A673 (cell line): ENCODE results near the gene GRIFIN. TPM values are rescaled to one million over a fixed set of nuclear protein-coding genes. Genes with fewer than 3 reads are reported as not detected.
A peak's percentile ranks its signal among the peaks of the same experiment; 100 is the strongest.
"Not testable (repeated sequence)": the region's sequence is repeated elsewhere in the genome, so short reads cannot be mapped to it uniquely, and the experiment has no call there.

Experiments used
- BruUV-seq: library from RNA; stranded (reverse); fragments of 400-500 nt; replicated peaks from 2 replicates; lab custom pipeline; 2021; lab: Mats Ljungman, UMichigan
- CTCF ChIA-PET: fragments of 300-600 bp; sonication (Branson Sonifier 250); formaldehyde crosslinking; loops from one replicate; lab custom pipeline; 2022; ENCODE audit warnings: antibody characterized with exemption; lab: Charles Lee
- POLR2A ChIA-PET: fragments of 300-600 bp; sonication (Branson Sonifier 250); formaldehyde crosslinking; loops from one replicate; lab custom pipeline; 2022; ENCODE audit warnings: antibody characterized with exemption; ENCODE audit not compliant: low non-redundant PET; lab: Charles Lee
- DNase-seq: peaks from one replicate; pipeline ENCODE4 v3.0.0-alpha.2; 2015; ENCODE audit warnings: low spot score
- H3K27ac ChIP-seq: fragments of 200-600 bp; sonication (generic); 2 replicates; pipeline ENCODE4 v1.5.1; 2016; ENCODE audit warnings: mixed run types, low read depth, mild to moderate bottlenecking, mixed read lengths, antibody characterized with exemption, low read length; ENCODE audit not compliant: poor library complexity, severe bottlenecking
- H3K27me3 ChIP-seq: fragments of 200-600 bp; sonication (generic); replicated peaks from 2 replicates; pipeline ENCODE4 v1.6.1; 2017; ENCODE audit warnings: mixed run types, low read depth, mild to moderate bottlenecking, mixed read lengths, antibody characterized with exemption, low read length; ENCODE audit not compliant: insufficient read depth, poor library complexity
- H3K36me3 ChIP-seq: fragments of 200-600 bp; sonication (generic); 2 replicates; pipeline ENCODE4 v1.6.1; 2016; ENCODE audit warnings: mixed run types, mild to moderate bottlenecking, mixed read lengths, antibody characterized with exemption, low read length; ENCODE audit not compliant: insufficient read depth, poor library complexity, severe bottlenecking
- H3K4me1 ChIP-seq: fragments of 200-600 bp; sonication (generic); 2 replicates; pipeline ENCODE4 v1.6.1; 2017; ENCODE audit warnings: mixed run types, mild to moderate bottlenecking, mixed read lengths, antibody characterized with exemption, low read length; ENCODE audit not compliant: insufficient read depth, poor library complexity, severe bottlenecking
- H3K4me3 ChIP-seq: fragments of 200-600 bp; sonication (generic); 2 replicates; pipeline ENCODE4 v1.5.1; 2016; ENCODE audit warnings: low read depth, mixed run types, mild to moderate bottlenecking, mixed read lengths, low read length; ENCODE audit not compliant: poor library complexity, severe bottlenecking
- H3K9me3 ChIP-seq: fragments of 200-600 bp; sonication (generic); 2 replicates; pipeline ENCODE4 v1.6.1; 2016; ENCODE audit warnings: mixed run types, low read depth, mild to moderate bottlenecking, mixed read lengths, antibody characterized with exemption, low read length; ENCODE audit not compliant: poor library complexity, severe bottlenecking
- EZH2 ChIP-seq: fragments of 200-600 bp; sonication (generic); IDR thresholded peaks from 2 replicates; pipeline ENCODE4 v1.6.1; 2017; ENCODE audit warnings: borderline replicate concordance, low read depth, mild to moderate bottlenecking, mixed read lengths, antibody characterized with exemption, low read length; ENCODE audit not compliant: poor library complexity, severe bottlenecking
- intact Hi-C: fragments of 100-400 bp; cut with micrococcal nuclease; formaldehyde crosslinking; loops from one replicate; pipeline ENCODE4 v1.10.0; 2022; ENCODE audit not compliant: unreplicated experiment
- total RNA-seq: library from RNA; stranded (reverse); gene quantifications from 2 replicates; pipeline ENCODE4 v1.2.3, GENCODE V29; 2021
- TF ChIP-seq, protein P1 (sequence below): fragments of 300-800, 200-600 bp; sonication (generic); conservative IDR thresholded peaks from 2 replicates; pipeline ENCODE4 v1.5.1; 2017; ENCODE audit warnings: low read depth, mild to moderate bottlenecking, antibody characterized with exemption, low read length, moderate library complexity, mixed read lengths

The GRIFIN gene
- total RNA-seq, 1 experiment from 2014 or later: not detected

- Histone ChIP-seq H3K4me3 (no peak overlapping the region), H3K36me3 (no peaks in the 10 kb centered on the region), H3K27me3 (no peaks in the 10 kb centered on the region), H3K4me1 (peaks cover 10% of the 10 kb centered on the region), H3K27ac (peak overlapping the region; percentile 82), H3K9me3 (no peaks in the 10 kb centered on the region)
- TF ChIP-seq, protein P1, sequence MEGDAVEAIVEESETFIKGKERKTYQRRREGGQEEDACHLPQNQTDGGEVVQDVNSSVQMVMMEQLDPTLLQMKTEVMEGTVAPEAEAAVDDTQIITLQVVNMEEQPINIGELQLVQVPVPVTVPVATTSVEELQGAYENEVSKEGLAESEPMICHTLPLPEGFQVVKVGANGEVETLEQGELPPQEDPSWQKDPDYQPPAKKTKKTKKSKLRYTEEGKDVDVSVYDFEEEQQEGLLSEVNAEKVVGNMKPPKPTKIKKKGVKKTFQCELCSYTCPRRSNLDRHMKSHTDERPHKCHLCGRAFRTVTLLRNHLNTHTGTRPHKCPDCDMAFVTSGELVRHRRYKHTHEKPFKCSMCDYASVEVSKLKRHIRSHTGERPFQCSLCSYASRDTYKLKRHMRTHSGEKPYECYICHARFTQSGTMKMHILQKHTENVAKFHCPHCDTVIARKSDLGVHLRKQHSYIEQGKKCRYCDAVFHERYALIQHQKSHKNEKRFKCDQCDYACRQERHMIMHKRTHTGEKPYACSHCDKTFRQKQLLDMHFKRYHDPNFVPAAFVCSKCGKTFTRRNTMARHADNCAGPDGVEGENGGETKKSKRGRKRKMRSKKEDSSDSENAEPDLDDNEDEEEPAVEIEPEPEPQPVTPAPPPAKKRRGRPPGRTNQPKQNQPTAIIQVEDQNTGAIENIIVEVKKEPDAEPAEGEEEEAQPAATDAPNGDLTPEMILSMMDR: no peak
- no peak for TF ChIP-seq EZH2
- intact Hi-C loops: no loop called here
- BruUV-seq: no TSS peak
- DNase-seq: peak; percentile 93
- ChIA-PET CTCF (no interaction called here), POLR2A (interaction anchor here (0.6 kb wide), 1 partner anchor 1081 kb away, joined by 3 read pairs; no protein-coding TSS in a partner anchor)
These were observed 4.8 kb downstream of the GRIFIN start for GRCh38 chr7:2471396-2471795.

GRCh38 chr7:2471022-2471329, 5.2 kb downstream of the GRIFIN start:
- POLR2A ChIA-PET: interaction anchor here (0.6 kb wide), 2 partner anchors 136 to 1081 kb away, joined by 3 read pairs; no protein-coding TSS in a partner anchor
- intact Hi-C loops: no loop called here
- CTCF ChIA-PET: no interaction called here
- BruUV-seq: no TSS peak
- no peaks in the 10 kb centered on the region for H3K36me3 ChIP-seq
- H3K27me3 ChIP-seq: no peaks in the 10 kb centered on the region
- H3K4me3 ChIP-seq: no peak overlapping the region
- H3K4me1 ChIP-seq: peaks cover 15% of the 10 kb centered on the region
- H3K27ac ChIP-seq: peak overlapping the region; percentile 82
- TF ChIP-seq, protein P1: no peak
- TF ChIP-seq EZH2: no peak
- H3K9me3 ChIP-seq: no peaks in the 10 kb centered on the region
- peak; percentile 47 for DNase-seq

- Histone ChIP-seq H3K4me1 (peaks cover 17% of the 10 kb centered on the region), H3K27me3 (no peaks in the 10 kb centered on the region), H3K36me3 (no peaks in the 10 kb centered on the region), H3K4me3 (no peak overlapping the region), H3K9me3 (no peaks in the 10 kb centered on the region), H3K27ac (peak overlapping the region; percentile 82)
- ChIA-PET CTCF (interaction anchor here (1.0 to 2.9 kb wide), 2 partner anchors 12 to 19 kb away, joined by 3 to 10 read pairs; no protein-coding TSS in a partner anchor), POLR2A (interaction anchor here (0.6 kb wide), 1 partner anchor 135 kb away, joined by 3 read pairs; no protein-coding TSS in a partner anchor)
- no peak for TF ChIP-seq EZH2
- TF ChIP-seq, protein P1: no peak
- intact Hi-C loops: no loop called here
- DNase-seq: no peak
- BruUV-seq: no TSS peak
These were observed 5.8 kb downstream of the GRIFIN start for GRCh38 chr7:2470204-2471021.

- H3K27ac ChIP-seq, BruUV-seq, H3K9me3 ChIP-seq, DNase-seq, H3K36me3 ChIP-seq, H3K27me3 ChIP-seq, POLR2A ChIA-PET, intact Hi-C loops, H3K4me3 ChIP-seq: not testable (repeated sequence)
- CTCF ChIA-PET: interaction anchor here (0.6 to 2.9 kb wide), 6 partner anchors 11 to 156 kb away, joined by 3 to 10 read pairs (median 3); no protein-coding TSS in a partner anchor
- peaks cover 17% of the 10 kb centered on the region for H3K4me1 ChIP-seq
These were observed 6.6 kb downstream of the GRIFIN start for GRCh38 chr7:2469460-2470203.
